GM21390 (cell line): ENCODE data around the gene FHL3.
"Not testable (repeated sequence)": the region's sequence is repeated elsewhere in the genome, so short reads cannot be mapped to it uniquely, and the experiment has no call there.

Experiments
- ATAC-seq: cut with Tn5 transposase; IDR thresholded peaks from one replicate; pipeline ENCODE4 v1.9.1; 2021; ENCODE audit not compliant: unreplicated experiment

Gene FHL3

DNA sequence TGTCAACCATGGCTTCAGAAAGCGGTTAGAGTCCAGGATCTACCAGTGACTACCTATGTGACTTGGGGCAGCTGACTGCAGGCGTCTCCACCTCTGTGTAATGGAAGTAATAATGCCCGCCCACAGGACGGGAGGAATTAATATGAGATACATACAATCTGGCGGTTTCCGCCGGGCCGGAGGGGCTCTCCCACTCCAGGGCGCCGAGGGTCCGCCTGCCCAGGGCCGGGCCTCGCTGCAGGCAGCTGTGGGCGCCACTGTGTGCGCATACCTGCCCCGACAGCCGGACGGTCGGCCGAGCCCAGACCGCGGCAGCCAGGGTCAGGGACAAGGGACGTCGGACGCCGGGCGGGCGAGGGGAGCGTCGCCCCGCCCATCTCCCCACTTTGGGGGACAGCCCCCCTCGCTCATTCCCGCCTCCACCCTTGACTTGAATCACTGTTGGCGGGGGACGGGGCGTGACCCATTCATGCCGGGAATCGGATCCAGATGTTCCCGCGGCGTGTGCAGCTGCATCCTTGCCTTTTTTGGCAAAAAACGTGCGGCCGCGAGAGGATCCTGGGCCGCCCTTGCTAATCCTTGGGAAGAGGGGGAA is 9.5 kb downstream of the FHL3 start:
- no peak for ATAC-seq

DNA sequence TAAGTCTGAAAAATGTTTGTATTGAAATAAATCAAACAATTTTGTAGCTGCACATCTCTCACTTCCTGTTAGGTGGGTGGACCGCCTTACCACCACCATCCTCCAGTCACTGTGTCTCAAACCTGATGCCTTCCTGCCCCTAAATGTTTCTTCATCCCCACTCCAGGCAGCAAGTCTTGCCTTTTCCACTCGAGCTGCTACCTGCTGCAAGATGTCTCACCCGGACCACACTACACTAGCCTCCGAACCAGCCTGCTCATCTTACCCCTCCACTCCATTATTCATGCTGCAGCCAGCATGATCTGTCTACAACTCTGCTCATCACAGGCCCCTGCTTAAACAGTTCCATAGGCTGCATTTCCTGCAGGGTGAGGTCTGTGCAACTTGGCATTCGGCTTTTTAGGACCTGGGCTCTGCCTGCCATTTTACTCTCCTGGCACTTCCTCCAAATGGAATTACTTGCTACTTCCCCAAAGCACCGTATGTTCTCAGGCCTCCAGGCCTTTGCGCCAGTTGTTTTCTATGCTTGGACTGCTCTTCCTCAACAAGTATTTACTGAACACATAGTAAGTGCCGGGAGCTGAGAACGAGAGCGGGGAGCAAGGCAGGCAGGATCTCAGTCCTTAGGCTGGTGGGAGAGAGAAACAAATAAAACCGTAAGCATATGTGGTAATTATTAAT is 10.3 kb downstream of the FHL3 start:
- ATAC-seq = no peak

DNA sequence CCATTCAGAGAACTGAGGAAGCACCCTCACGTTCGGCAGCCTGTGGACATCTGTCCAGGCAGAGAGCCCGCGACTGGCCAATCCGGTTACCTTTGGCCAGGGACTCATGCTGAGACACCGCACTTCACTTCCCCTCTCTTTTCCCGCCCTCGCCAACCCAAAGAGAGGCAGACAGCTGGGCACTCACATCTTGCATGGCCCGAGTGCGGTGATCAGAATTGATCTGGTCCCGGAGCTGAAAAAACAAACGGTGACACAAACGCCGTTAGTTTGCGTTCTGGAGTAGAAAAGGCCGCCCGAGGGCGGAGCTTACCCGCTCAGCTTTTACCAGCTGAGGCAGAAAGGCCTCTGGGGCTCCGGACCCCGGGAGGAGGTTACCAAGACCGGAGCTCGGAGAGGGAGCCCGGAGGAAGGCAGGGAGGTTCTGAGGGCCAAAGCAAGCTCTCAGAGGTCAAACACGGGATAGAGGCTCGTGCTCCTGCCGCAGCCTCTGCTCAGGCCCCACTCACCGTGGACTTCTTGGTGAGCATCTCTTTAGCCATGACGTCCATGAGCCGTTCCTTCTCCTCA is 15.9 kb downstream of the FHL3 start:
- peak; percentile 26 for ATAC-seq

DNA sequence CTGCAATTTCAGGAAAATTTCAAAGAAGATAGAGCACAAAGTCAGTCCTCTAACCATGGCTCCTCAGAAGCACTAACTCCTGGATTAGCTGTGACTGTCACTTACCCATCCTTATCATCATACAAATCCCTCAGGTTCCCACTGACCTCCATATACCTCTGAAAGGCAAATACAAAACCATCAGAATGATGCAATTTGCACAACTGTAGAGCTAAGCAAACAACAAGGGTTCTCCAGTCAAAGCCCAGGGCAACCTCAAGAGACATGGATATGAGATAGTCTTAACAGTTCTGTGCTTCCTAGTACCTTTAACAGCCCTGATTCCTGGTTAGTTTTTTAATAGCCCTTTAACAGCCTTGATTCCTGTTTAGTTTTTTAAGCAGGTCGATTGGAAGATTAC is 17.6 kb downstream of the FHL3 start:
- no peak for ATAC-seq

DNA sequence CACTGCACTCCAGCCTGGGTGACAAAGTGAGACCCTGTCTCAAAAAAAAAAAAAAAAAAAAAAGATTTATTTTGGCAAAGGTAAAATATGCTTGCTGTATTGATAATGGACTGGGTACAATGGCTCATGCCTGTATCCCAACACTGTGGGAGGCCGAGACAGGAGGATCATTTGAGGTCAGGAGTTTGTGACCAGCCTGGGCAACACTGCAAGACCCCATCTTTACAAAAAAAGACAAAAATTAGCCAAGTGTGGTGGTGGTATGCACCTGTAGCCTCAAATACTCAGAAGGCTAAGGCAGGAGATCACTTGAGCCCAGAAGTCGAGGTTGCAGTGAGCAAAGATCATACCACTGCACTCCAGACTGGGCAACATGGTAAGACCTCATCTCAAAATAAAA is 21.8 kb downstream of the FHL3 start:
- no peak for ATAC-seq

DNA sequence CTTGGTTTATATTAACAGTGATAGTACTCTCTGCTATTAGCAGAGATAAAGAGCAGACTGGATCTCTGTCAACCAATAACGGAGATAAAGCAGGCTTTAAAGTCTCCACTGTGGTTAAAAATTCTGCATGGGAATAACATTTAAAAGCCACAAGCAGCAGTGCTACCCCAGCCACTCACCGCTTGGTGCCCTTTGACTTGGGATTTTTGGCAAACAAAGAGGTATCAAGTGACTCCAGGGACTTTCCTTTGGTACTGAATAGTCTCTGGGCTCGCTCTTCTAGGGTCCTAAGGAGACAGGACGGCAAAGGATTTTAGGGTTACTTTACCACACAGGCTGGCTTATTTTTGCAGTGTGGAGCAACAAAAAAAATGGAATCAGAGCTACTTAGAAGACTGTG is 26.8 kb downstream of the FHL3 start:
- no peak for ATAC-seq

DNA sequence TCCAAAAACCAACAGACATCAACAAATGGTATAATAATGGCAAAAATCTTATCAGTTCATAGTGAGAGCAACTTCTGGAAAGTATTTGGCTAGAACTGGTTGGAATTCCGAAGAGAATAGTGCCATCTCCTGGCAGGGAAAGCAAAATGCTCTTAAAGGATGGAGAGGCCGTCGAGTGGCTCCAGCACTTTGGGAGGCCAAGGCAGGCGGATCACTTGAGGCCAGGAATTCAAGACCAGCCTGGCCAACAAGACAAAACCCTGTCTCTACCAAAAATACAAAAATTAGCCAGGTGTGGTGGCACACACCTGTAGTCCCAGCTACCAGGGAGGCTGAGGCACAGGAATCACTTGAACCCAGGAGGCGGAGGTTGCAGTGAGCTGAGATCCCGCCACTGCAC is 30.2 kb downstream of the FHL3 start:
- not testable (repeated sequence) for ATAC-seq

DNA sequence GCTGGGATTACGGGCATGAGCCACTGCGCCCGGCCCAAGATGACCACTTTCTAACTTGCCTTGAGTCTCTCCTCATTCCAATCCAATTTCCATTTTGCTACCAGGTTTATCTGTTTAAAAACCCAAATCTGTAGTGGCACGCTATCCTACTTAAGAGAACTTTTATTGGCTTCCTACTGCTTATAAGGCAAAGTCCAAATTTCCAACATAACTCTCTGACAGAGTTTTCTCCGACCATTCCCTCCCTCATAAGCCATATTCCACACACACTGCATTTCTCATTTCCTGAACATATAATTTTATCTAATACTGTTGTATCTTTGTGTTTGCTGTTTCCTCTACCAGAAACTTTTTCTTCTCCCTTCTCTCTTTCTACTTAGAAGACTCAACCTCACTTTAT is 30.7 kb downstream of the FHL3 start:
- no peak for ATAC-seq

DNA sequence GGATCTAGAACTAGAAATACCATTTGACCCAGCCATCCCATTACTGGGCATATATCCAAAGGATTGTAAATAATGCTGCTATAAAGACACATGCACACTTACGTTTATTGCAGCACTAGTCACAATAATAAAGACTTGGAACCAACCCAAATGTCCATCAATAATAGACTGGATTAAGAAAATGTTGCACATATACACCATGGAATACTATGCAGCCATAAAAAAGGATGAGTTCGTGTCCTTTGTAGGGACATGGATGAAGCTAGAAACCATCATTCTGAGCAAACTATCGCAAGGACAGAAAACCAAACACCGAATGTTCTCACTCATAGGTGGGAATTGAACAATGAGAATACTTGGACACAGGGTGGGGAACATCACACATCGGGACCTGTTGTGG is 31.6 kb downstream of the FHL3 start:
- not testable (repeated sequence) for ATAC-seq

DNA sequence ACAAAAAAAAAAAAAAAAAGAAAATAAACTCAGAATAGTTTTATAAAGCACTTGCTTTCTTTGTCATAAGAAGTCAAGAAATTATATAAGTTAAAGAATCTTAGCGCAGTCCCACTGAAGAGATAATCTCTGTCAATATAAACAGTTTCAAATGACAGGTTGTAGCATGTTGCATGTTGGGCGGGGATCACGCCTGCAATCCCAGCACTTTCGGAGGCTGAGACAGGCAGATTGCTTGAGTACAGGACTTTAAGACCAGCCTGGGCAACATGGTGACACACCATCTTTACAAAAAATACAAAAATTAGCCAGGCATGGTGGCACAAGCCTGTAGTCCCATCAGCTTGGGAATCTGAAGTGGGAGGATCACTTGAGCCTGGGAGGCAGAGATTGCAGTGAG is 40.0 kb downstream of the FHL3 start:
- ATAC-seq = no peak

DNA sequence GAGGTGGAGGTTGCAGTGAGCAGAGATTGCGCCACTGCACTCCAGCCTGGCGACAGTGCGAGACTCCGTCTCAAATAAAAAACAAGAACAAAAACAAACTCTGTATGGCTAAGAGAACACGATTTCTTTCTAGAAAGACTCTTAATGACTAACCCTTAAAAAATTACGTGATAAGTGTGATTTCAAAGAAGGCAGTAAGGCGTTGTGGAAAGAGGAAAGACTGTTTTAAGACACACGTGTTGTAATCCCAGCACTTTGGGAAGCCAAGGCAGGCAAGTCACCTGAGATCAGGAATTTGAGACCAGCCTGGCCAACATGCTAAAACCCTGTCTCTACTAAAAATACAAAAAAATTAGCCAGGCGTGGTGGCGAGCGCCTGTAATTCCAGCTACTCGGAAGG is 41.2 kb downstream of the FHL3 start:
- not testable (repeated sequence) for ATAC-seq

DNA sequence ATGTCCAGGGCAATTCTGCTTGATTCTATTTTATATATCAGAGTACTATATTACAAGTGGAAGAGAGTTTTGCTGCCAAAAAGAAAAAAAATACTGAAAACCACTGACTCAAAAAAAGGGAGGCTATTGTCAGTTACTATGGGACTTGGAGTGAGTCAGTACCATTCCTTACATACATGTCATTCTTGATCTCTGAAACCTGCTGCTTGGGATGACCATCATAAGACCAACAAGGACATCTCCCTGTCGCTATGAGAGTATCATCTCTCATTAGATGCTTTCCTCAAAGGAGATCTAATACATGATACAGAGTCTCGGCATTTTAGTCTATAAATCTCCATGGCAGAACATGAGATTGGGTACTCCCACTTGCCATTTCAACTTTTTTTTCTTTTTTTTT is 46.6 kb downstream of the FHL3 start:
- ATAC-seq = no peak

DNA sequence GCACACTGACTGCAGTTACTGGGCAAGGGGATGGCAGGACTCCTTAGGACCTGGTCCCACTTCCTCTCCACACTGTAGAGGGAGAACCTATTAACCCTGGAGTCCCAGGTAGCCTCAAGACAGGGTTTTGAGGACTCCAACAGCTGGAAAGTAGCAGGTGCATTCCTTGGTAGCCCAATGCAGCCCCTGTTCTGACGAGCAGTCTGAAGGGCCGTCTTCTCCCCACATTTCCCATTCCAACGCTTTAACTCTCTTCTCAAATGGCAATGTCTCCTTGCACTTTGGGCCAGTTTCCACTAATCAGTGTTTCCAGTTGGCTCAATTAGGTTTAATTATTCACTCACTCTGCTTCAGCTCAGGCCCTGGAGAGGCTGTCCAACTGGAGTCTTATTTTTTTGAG is 49.6 kb downstream of the FHL3 start:
- ATAC-seq = no peak

DNA sequence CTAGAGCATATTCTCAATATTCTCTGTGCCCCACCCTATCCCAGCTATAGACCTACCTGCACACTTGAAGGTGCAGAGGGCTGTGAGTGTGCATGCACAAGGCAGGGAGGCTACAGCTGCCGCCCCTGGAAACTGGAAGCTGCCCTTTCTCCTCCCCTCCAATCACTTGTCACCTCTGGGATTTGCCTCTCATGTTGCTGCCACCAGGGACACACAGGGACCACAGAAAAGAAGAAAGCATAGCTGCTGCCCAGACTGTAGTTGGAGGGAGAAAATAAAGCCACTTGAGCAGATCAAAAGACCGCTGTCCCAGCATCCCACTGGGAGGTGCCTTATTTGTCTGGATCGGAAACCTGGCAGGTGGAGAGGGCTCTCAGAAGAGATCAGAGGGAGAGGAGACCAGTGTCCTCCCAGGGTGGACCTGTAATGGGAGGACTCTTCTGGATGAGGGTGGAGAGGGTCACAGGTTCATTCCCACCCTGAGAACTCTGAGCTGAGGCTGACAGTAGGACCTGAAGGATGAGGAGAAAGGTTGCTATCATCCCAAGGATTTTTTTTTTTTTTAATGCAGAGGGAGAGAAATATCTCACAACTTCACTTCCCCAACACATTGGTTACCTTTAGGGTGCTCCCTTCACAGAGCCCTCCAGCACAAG is 50.9 kb downstream of the FHL3 start:
- ATAC-seq = no peak

DNA sequence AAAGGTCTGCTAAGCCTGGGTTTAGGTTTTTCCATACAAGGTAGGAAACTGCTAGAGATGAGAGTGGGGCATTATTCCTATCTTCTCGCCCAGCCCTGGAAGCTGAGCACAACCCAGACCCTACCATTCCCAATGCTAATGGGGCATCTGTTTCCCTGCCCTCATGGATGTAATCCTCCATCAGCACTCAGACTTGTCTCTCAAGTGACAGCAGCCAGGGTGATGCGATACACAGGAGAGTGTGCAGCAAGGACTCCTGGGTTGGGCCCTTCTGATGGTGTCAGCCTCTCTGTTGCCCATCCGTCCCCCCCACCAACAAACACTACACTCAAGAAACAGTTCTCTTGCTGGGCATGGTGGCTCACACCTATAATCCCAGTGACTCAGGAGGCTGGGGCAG is 52.6 kb downstream of the FHL3 start:
- ATAC-seq = no peak

DNA sequence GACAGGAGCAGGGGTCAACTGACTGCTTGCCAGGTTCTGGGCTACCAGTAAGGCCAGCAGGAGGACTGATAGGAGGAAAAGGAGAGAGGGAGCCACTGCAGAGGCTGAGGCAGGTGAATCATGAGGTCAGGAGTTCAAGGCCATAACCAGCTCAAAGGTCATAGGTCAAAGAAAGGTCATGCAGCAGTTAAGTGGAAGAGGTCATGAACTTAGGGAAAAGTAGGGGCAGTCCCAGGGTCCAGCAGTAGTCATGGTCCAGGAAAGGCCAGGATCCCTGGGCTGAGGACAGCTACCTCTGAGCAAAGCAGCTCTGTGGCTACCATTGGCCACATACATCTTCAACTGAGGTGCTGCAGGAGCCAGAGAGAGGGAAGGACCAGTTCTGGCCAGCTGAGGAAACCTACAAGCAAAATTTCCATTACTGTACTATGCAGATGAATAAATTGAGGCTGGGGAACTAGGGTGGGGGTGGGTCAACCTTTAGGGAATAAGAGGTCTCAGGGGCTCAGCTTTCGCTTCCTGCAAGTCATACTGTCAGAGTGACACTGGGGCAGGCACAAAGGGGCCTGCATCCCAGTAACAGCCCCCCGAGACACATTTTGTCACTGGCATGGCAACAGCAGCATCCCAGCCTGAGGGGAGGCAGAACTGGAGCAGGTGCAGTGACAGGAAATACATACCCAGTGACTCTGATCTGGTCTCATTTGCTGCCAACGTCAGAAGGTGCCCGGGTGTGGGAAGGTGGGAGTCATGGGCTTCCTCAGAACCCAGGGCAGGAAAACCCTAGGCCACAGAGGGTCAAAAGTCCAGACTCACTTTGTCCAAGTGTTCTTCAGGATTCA is 53.3 kb downstream of the FHL3 start:
- ATAC-seq = no peak

DNA sequence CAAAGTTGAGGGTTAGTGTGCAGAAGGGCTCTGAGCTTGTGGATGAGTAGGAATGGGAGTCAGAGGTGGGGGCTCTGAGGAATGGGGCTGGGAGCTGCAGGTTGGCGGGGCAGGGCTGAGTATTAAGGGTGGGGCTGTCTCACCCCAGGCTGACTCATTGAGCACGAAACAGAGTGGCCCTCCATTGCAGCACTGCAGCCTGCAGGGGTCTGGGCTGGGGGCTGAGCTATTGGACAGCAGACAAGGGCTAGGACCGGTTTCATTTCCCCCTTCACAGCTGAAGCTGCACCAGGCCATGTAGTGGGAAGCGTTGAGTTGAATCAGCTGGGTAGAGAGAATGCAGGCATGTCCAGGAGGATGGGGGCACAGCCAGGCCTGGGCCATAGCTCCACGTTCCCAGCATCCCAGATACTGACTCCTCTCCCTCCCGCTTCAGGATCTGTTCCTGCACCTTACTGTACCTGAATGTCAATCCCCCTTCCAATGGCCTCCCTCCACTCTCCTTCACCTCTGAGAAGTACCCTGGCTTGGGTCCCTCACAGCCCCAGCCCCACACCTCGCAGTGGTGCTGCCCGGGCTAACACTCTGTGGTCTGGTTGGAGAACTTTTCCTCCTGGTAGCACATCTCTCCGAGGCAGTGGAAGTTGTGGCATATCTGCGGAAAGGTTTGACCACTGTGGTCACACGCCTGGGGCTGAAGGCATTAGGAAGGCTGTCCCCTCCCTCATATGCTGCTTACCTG is 54.1 kb downstream of the FHL3 start:
- ATAC-seq = no peak

DNA sequence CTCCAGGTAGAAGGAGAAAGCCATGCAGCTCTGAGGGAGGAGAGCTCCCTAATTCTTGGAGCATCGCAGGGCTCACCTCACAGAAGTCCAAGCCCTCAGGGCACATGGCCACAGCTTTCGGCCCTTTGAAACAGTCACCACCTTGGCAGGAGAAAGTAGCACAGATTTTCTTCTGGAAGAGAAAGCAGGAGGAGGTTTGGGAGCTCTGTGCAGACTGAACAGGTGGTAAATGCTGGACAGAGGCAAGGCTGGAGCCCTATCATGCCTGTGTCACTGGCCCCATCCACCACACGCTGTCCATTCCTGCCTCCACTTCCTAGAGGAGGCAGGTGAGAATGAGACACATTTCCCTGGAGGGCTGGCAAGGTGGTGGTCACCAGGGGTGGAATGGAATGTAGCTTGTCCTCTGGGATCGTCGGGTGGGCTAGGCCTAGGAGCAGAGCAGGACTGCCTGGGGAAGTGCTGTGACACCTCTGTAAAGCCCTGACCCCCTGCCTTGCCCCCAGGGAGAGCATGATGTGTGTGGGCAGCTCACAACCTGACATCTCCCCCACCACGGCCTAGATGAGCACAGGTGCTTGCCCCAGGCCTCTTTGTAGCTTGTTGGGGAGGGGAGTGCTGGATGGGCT is 55.7 kb downstream of the FHL3 start:
- no peak for ATAC-seq

DNA sequence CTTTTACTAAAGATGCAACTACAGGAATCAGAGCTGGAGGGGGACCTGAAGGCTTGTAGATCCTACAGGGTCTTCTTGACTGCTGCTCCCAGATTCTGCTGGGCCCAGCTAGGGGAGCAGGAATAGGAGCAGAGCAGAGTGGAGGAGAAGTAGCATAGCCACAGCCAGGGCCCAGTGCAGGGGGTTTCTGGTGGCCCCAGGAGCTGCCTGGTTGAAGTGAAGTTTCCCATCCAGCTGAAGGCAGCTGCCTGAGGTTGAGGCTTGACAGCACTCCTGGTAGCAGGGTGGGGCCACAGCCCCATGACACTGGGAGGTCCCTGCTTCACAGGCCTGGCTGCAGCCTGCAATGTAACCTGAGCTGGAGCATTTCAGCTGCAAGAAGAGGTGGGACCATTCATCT is 56.5 kb downstream of the FHL3 start:
- no peak for ATAC-seq

DNA sequence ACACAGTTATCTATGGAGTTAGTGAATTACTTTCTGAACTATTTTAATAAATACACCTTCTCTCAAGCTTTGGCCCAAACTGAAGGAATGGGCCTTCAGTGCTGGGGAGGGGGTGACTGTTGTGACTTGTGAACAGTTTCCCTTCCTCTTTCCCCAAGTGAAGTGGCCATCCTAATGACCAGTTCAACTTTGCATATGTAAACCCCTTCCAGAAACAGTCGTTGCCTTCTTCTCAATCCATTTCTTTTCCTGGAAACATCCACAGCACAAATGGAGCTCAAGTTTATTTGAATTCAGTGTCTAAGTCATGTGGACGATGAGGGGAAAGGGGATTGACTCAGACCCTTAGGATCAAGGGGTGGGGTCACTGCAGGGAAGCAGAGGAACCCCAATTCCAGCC is 57.1 kb downstream of the FHL3 start:
- no peak for ATAC-seq
